Measurements from ENCODE around the gene PBX3. TPM values are rescaled to one million over a fixed set of nuclear protein-coding genes. Genes with fewer than 3 reads are reported as not detected.

PBX3 gene
- total RNA-seq, 4 donors from 2014 or later: 7.7 to 83.3 (median 12.1) TPM

DNA sequence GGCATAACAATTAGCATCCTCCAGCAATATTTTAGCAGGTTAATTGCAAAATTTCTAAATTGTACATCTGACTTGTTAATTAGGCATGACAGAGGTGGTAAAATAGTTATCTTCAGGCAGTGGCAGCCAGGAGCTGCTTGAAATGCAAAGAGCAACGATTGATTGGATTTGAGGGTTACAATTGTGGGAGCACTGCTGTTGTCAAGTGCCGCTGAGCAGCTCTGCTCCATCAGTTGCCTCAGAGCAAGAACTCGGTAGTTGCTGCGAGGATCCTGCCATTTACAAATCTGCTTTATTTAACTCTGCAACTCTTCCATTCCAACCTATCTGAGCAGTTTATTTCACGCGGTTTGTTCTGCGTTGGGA is 12.6 kb downstream of the PBX3 start:
- H3K36me3 ChIP-seq: no peaks in the 10 kb centered on the region
- TF ChIP-seq CTCF (IDR thresholded peaks at IDR 0.05) (no peak), POLR2A (IDR thresholded peaks at IDR 0.05) (no peak)
- no peaks in the 10 kb centered on the region for H3K4me1 ChIP-seq
- H3K27ac ChIP-seq: peak overlapping the region in 2 of 4 donors; percentile 21 to 33
- no peak for DNase-seq
- no peaks in the 10 kb centered on the region for H3K27me3 ChIP-seq
- H3K9me3 ChIP-seq: no peaks in the 10 kb centered on the region
- H3K4me3 ChIP-seq: peak overlapping the region in 3 of 4 donors; percentile 14 to 25 (median 24)

DNA sequence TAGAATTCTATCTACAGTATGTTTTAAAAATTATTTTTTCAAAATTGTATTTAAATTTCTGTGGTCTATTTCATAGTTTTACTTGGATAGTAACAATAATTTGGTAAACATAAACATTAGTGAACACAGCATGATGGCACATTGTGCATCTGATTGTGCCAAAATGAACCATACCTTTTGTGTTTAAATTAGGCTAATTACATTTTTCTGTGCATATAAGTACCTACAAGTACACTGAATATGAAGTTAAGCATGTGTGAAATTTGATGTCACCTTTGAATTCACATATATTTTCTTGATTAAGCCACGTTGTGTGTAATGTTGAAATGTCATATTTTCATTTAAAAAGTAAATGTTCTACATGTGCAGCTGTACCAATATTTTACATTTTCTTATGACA is 13.4 kb downstream of the PBX3 start:
- no peak overlapping the region for H3K27ac ChIP-seq
- no peaks in the 10 kb centered on the region for H3K4me1 ChIP-seq
- no peaks in the 10 kb centered on the region for H3K27me3 ChIP-seq
- TF ChIP-seq CTCF (IDR thresholded peaks at IDR 0.05) (no peak), POLR2A (IDR thresholded peaks at IDR 0.05) (no peak)
- no peak for DNase-seq
- H3K4me3 ChIP-seq: no peak overlapping the region
- H3K9me3 ChIP-seq: no peaks in the 10 kb centered on the region
- no peaks in the 10 kb centered on the region for H3K36me3 ChIP-seq

DNA sequence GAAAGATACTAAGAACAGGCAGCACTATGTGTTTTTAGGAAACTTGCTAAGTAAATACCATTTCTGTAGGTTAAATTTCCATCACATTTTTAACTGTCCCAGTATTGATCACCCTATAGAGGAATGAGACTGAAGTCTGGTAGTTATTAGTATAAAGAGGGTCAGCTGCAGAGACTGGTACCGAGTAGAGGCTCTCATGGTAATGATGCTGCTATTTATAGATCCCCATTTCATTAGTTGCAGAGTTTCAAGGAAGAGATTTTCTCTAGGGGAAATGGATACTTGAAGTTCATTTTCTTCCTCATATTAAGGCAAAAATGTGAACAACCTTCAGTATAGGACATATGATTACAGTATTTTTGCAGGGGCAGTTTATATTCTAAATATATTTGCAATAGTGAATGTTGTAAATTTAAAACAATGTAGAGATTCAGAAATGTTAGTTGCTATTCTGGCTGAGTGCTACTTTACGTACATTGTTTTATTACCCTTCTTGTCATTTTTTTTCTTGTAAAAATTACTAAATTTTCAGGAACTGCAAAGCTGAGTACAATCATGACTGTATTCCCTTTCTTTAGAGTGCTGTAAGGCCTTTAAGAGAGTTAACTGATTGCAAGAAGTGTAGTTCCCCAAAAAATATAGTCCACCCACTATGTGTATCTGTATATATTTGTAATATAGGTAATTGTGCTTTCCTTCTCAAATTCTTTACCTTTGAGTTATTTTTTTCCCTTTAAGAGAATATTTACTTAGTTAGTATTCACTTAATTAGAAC is 14.7 kb downstream of the PBX3 start:
- no peak for TF ChIP-seq CTCF (IDR thresholded peaks at IDR 0.05)
- TF ChIP-seq POLR2A (IDR thresholded peaks at IDR 0.05): no peak
- no peaks in the 10 kb centered on the region for H3K27me3 ChIP-seq
- H3K9me3 ChIP-seq: no peaks in the 10 kb centered on the region
- H3K4me3 ChIP-seq: no peak overlapping the region
- no peak for DNase-seq
- no peaks in the 10 kb centered on the region for H3K4me1 ChIP-seq
- H3K27ac ChIP-seq: no peak overlapping the region
- H3K36me3 ChIP-seq: no peaks in the 10 kb centered on the region

GRCh38 chr9:125763394-125763801 is 16.2 kb downstream of the PBX3 start:
- no peaks in the 10 kb centered on the region for H3K36me3 ChIP-seq
- no peaks in the 10 kb centered on the region for H3K4me1 ChIP-seq
- no peak overlapping the region for H3K27ac ChIP-seq
- no peaks in the 10 kb centered on the region for H3K27me3 ChIP-seq
- H3K4me3 ChIP-seq: no peak overlapping the region
- H3K9me3 ChIP-seq: no peaks in the 10 kb centered on the region
- no peak for DNase-seq
- TF ChIP-seq POLR2A (IDR thresholded peaks at IDR 0.05): no peak
- TF ChIP-seq CTCF (IDR thresholded peaks at IDR 0.05): no peak

DNA sequence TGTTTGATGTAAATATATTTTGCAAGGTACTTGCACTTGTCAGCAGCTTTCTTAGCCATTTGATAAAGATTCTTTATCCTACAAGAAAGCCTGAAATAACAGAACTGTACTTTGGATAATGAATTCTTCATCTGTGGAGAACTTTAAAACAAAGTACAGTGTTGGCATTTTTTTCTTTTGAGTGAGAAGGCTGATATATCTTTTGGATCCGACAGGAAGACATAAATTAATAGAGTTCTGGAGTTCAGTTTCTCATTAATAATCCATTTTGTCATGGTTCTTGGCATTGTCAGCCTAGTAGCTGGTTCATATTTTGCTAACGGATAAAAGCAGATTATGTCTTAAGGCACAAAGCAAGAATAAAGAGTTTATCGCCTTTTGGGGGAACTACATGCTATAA is 17.0 kb downstream of the PBX3 start:
- no peak for DNase-seq

More for the DNA sequence above, 17.0 kb downstream of the PBX3 start:
- TF ChIP-seq POLR2A (IDR thresholded peaks at IDR 0.05) (no peak), CTCF (IDR thresholded peaks at IDR 0.05) (no peak)
- Histone ChIP-seq H3K36me3 (no peaks in the 10 kb centered on the region), H3K9me3 (no peaks in the 10 kb centered on the region), H3K27ac (no peak overlapping the region), H3K27me3 (no peaks in the 10 kb centered on the region), H3K4me1 (no peaks in the 10 kb centered on the region), H3K4me3 (no peak overlapping the region)
